SK-N-SH treated with all-trans-retinoic acid at 6 μM for 48 hours (cell line): ENCODE results near the gene STARD10.

Experiments used
- ATAC-seq: fragments of 200-7000 bp; cut with Tn5 transposase; 3 replicates; pipeline ENCODE4 v1.9.1; 2020; ENCODE audit warnings: mild to moderate bottlenecking, moderate library complexity
- ARNTL ChIP-seq: fragments of 450-650 bp; formaldehyde crosslinking; IDR thresholded peaks from 2 replicates; pipeline ENCODE4 v1.5.0; 2020; ENCODE audit warnings: low read depth, mild to moderate bottlenecking, moderate library complexity, borderline replicate concordance
- BACH2 ChIP-seq: fragments of 250-450 bp; sonication (Bioruptor Pico); IDR thresholded peaks from 2 replicates; pipeline ENCODE4 v1.9.0; 2021; ENCODE audit warnings: mild to moderate bottlenecking, borderline replicate concordance
- CSDC2 ChIP-seq: fragments of 250-450 bp; sonication (Bioruptor Pico); IDR thresholded peaks from 2 replicates; pipeline ENCODE4 v1.5.0; 2020; ENCODE audit warnings: mild to moderate bottlenecking, moderate library complexity
- ESRRG ChIP-seq: fragments of 250-450 bp; sonication (Bioruptor Pico); IDR thresholded peaks from 2 replicates; pipeline ENCODE4 v1.6.1; 2021; ENCODE audit warnings: mild to moderate bottlenecking
- ISL1 ChIP-seq: fragments of 250-450 bp; sonication (Bioruptor Pico); IDR thresholded peaks from 2 replicates; pipeline ENCODE4 v2.1.2; 2022; ENCODE audit warnings: mild to moderate bottlenecking, moderate library complexity
- OSR1 ChIP-seq: fragments of 250-450 bp; sonication (Bioruptor Pico); IDR thresholded peaks from 2 replicates; pipeline ENCODE4 v1.8.0; 2022; ENCODE audit warnings: moderate library complexity, mild to moderate bottlenecking, inconsistent platforms
- PPARA ChIP-seq: fragments of 250-450 bp; sonication (Bioruptor Pico); IDR thresholded peaks from 2 replicates; pipeline ENCODE4 v1.5.0; 2020; ENCODE audit warnings: mild to moderate bottlenecking, borderline replicate concordance
- RARB ChIP-seq: fragments of 250-450 bp; sonication (Bioruptor Pico); IDR thresholded peaks from 2 replicates; pipeline ENCODE4 v1.8.0; 2021; ENCODE audit warnings: mild to moderate bottlenecking, moderate library complexity
- SNAI2 ChIP-seq: fragments of 250-450 bp; sonication (Bioruptor Pico); IDR thresholded peaks from 2 replicates; pipeline ENCODE4 v1.5.0; 2020; ENCODE audit warnings: mild to moderate bottlenecking, moderate library complexity
- TOX ChIP-seq: fragments of 250-450 bp; sonication (Bioruptor Pico); IDR thresholded peaks from 2 replicates; pipeline ENCODE4 v1.8.0; 2021; ENCODE audit warnings: mild to moderate bottlenecking, moderate library complexity, borderline replicate concordance
- ZC3H10 ChIP-seq: fragments of 250-450 bp; sonication (Bioruptor Pico); IDR thresholded peaks from 2 replicates; pipeline ENCODE4 v1.5.1; 2021; ENCODE audit warnings: mild to moderate bottlenecking, moderate library complexity
- ZFP3 ChIP-seq: fragments of 250-450 bp; sonication (Bioruptor Pico); IDR thresholded peaks from 2 replicates; pipeline ENCODE4 v1.5.0; 2020; ENCODE audit warnings: mild to moderate bottlenecking, moderate library complexity
- ZFP30 ChIP-seq: fragments of 450-650 bp; formaldehyde crosslinking; IDR thresholded peaks from 2 replicates; pipeline ENCODE4 v1.5.0; 2022; ENCODE audit warnings: mild to moderate bottlenecking, moderate library complexity
- ZNF565 ChIP-seq: fragments of 450-650 bp; formaldehyde crosslinking; conservative IDR thresholded peaks from 2 replicates; pipeline ENCODE4 v1.5.0; 2020; ENCODE audit warnings: low read depth, mild to moderate bottlenecking, moderate library complexity
- ZNF70 ChIP-seq: fragments of 450-650 bp; formaldehyde crosslinking; IDR thresholded peaks from 2 replicates; pipeline ENCODE4 v1.5.0; 2020; ENCODE audit warnings: mild to moderate bottlenecking, moderate library complexity
- ZNF8 ChIP-seq: fragments of 450-650 bp; formaldehyde crosslinking; IDR thresholded peaks from 2 replicates; pipeline ENCODE4 v1.5.0; 2020; ENCODE audit warnings: mild to moderate bottlenecking, moderate library complexity
- TF ChIP-seq, protein P1 (sequence below): fragments of 250-450 bp; sonication (Bioruptor Pico); IDR thresholded peaks from 2 replicates; pipeline ENCODE4 v1.5.1; 2020; ENCODE audit warnings: low read depth, mild to moderate bottlenecking, moderate library complexity
- TF ChIP-seq, protein P2 (sequence below): fragments of 250-450 bp; sonication (Bioruptor Pico); IDR thresholded peaks from 2 replicates; pipeline ENCODE4 v1.8.0; 2021; ENCODE audit warnings: low read depth, mild to moderate bottlenecking, moderate library complexity, borderline replicate concordance
- TF ChIP-seq, protein P3 (sequence below): fragments of 250-450 bp; sonication (Bioruptor Pico); IDR thresholded peaks from 2 replicates; pipeline ENCODE4 v1.5.0; 2020; ENCODE audit warnings: mild to moderate bottlenecking, moderate library complexity
- TF ChIP-seq, protein P4 (sequence below): fragments of 250-450 bp; sonication (Bioruptor Pico); IDR thresholded peaks from 2 replicates; pipeline ENCODE4 v1.8.0; 2020; ENCODE audit warnings: mild to moderate bottlenecking, moderate library complexity, borderline replicate concordance

STARD10 gene

DNA sequence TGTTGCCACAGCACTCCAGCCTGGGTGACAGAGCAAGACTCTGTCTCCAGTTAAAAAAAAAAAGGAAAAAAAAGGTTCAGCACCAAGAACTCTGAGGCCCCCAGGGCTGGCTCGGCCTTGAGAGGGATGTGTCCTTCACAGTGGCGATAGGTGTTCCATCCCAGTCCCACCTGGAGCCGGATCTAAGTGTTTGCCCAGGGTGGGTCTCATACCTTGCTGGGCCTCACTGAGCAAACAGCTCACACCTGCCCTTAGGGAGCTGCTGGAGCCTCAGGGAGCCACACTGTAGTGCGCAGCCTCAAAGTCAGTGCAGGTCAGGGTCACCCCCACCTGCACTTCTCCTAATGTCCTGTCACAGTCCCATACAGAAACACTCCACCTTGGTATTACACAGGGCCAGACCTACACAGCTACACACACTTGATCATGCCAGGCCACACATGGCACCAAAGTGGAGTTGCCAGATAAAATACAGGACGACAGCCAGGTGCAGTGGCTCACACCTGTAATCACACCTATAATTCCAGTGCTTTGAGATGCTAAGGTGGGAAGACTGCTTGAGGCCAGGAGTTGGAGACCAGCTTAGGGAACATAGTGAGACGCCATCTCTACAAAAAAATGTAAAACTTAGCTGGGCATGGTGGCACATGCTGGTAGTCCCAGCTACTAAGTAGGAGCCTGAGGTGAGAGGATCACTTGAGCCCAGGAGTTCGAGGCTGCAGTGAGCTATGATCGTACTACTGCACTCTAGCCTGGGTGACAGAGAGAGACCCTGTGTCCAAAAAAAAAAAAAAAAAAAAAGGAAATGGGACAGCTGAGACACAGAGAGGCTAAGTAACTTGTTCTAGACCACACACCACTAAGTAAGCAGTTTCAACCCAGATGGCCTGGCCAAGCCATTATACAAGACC is 7.3 kb downstream of the STARD10 start:
- TF ChIP-seq PPARA (CRISPR knock-in tag) (no peak), RARB (CRISPR knock-in tag) (no peak), ISL1 (CRISPR knock-in tag) (no peak), CSDC2 (CRISPR knock-in tag) (no peak), ESRRG (CRISPR knock-in tag) (no peak), SNAI2 (CRISPR knock-in tag) (no peak), ZNF565 (CRISPR knock-in tag) (no peak), OSR1 (no peak), BACH2 (no peak), ARNTL (no peak)
- TF ChIP-seq, protein P1, sequence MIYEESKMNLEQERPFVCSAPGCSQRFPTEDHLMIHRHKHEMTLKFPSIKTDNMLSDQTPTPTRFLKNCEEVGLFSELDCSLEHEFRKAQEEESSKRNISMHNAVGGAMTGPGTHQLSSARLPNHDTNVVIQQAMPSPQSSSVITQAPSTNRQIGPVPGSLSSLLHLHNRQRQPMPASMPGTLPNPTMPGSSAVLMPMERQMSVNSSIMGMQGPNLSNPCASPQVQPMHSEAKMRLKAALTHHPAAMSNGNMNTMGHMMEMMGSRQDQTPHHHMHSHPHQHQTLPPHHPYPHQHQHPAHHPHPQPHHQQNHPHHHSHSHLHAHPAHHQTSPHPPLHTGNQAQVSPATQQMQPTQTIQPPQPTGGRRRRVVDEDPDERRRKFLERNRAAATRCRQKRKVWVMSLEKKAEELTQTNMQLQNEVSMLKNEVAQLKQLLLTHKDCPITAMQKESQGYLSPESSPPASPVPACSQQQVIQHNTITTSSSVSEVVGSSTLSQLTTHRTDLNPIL (CRISPR knock-in tag): no peak
- TF ChIP-seq, protein P2, sequence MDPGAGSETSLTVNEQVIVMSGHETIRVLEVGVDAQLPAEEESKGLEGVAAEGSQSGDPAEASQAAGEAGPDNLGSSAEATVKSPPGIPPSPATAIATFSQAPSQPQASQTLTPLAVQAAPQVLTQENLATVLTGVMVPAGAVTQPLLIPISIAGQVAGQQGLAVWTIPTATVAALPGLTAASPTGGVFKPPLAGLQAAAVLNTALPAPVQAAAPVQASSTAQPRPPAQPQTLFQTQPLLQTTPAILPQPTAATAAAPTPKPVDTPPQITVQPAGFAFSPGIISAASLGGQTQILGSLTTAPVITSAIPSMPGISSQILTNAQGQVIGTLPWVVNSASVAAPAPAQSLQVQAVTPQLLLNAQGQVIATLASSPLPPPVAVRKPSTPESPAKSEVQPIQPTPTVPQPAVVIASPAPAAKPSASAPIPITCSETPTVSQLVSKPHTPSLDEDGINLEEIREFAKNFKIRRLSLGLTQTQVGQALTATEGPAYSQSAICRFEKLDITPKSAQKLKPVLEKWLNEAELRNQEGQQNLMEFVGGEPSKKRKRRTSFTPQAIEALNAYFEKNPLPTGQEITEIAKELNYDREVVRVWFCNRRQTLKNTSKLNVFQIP (CRISPR knock-in tag): no peak

DNA sequence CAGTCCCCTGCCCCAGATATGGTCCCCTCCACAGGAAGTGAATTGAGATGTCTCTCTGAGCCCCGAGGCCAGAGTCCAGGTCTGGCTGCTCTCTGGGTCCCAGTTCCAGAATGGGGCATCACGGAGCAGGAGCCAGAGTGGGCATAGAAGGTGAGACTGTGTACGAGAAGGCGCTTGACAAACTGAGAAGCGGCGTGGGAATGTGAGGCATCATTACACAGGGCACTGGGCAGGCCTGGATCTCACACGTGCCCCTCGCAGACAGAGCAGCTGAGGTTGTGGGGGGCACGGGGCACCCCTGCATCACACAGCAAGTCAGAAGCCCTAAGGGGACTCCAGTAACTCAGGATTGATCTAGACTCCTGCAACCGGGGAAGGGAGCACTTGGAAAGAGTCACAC is 9.2 kb downstream of the STARD10 start:
- ATAC-seq: no peak
- TF ChIP-seq ISL1 (CRISPR knock-in tag) (no peak), ZNF8 (no peak), RARB (CRISPR knock-in tag) (no peak), CSDC2 (CRISPR knock-in tag) (no peak), ZFP3 (no peak), ARNTL (no peak), OSR1 (no peak), ZFP30 (no peak), TOX (CRISPR knock-in tag) (no peak), PPARA (CRISPR knock-in tag) (no peak)
- TF ChIP-seq, protein P1 (CRISPR knock-in tag): no peak
- TF ChIP-seq, protein P2 (CRISPR knock-in tag): no peak
- TF ChIP-seq, protein P3, sequence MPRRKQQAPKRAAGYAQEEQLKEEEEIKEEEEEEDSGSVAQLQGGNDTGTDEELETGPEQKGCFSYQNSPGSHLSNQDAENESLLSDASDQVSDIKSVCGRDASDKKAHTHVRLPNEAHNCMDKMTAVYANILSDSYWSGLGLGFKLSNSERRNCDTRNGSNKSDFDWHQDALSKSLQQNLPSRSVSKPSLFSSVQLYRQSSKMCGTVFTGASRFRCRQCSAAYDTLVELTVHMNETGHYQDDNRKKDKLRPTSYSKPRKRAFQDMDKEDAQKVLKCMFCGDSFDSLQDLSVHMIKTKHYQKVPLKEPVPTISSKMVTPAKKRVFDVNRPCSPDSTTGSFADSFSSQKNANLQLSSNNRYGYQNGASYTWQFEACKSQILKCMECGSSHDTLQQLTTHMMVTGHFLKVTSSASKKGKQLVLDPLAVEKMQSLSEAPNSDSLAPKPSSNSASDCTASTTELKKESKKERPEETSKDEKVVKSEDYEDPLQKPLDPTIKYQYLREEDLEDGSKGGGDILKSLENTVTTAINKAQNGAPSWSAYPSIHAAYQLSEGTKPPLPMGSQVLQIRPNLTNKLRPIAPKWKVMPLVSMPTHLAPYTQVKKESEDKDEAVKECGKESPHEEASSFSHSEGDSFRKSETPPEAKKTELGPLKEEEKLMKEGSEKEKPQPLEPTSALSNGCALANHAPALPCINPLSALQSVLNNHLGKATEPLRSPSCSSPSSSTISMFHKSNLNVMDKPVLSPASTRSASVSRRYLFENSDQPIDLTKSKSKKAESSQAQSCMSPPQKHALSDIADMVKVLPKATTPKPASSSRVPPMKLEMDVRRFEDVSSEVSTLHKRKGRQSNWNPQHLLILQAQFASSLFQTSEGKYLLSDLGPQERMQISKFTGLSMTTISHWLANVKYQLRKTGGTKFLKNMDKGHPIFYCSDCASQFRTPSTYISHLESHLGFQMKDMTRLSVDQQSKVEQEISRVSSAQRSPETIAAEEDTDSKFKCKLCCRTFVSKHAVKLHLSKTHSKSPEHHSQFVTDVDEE (CRISPR knock-in tag): no peak

More for the DNA sequence above, 7.3 kb downstream of the STARD10 start:
- ATAC-seq: no peak

DNA sequence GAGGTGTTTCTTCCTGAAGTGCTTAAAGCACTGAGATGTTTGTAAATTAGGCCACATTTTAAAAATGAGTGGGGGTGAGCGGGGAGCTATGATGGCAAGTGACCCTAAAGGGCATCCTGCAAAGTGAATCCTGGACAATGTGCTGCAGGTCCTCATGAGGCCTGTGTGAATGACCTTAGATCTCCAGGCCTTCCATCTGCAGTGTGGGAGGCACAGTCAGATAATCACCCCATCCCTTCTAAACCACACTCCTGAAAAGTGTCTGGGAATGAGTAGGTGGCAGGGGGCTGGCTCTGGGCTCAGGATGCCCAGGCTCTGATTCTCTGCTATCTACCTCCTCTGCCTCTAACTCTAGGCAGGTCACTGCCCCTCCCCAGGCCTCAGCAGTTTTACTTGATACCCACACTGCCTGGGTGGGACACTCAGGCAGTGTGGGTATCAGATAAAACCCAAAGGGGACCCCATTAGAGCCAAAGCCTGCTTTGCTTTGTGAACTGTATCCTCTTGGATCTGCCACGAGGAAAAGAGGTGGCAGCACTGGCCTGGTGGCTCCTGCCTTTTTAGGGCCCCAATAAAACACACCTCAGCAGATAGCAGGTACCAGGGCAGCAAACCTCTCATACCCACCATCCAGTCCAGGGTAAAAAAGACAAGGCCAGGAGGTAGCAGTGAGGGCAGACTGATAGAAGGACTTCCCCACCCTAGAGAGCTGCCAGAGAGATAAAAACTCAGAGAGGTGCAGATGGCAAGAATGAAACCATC is 10.5 kb downstream of the STARD10 start:
- no peak for ATAC-seq
- TF ChIP-seq ZNF565 (CRISPR knock-in tag) (no peak), OSR1 (no peak), ISL1 (CRISPR knock-in tag) (no peak), ESRRG (CRISPR knock-in tag) (no peak), ZC3H10 (CRISPR knock-in tag) (no peak), ZFP30 (no peak), ZNF70 (CRISPR knock-in tag) (no peak), ZFP3 (no peak), ARNTL (no peak), SNAI2 (CRISPR knock-in tag) (no peak), RARB (CRISPR knock-in tag) (no peak), TOX (CRISPR knock-in tag) (no peak), ZNF8 (no peak)
- TF ChIP-seq, protein P1 (CRISPR knock-in tag): no peak
- TF ChIP-seq, protein P4, sequence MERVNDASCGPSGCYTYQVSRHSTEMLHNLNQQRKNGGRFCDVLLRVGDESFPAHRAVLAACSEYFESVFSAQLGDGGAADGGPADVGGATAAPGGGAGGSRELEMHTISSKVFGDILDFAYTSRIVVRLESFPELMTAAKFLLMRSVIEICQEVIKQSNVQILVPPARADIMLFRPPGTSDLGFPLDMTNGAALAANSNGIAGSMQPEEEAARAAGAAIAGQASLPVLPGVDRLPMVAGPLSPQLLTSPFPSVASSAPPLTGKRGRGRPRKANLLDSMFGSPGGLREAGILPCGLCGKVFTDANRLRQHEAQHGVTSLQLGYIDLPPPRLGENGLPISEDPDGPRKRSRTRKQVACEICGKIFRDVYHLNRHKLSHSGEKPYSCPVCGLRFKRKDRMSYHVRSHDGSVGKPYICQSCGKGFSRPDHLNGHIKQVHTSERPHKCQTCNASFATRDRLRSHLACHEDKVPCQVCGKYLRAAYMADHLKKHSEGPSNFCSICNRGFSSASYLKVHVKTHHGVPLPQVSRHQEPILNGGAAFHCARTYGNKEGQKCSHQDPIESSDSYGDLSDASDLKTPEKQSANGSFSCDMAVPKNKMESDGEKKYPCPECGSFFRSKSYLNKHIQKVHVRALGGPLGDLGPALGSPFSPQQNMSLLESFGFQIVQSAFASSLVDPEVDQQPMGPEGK (CRISPR knock-in tag): no peak
